ENCODE measurements around the gene NR2E1.

The NR2E1 gene

GRCh38 chr6:108170332-108171290, 4.8 kb downstream of the NR2E1 start:
- in situ Hi-C loops (cut with HindIII; ENCODE audit: low sequenced_read_pairs) = no loop called here

DNA sequence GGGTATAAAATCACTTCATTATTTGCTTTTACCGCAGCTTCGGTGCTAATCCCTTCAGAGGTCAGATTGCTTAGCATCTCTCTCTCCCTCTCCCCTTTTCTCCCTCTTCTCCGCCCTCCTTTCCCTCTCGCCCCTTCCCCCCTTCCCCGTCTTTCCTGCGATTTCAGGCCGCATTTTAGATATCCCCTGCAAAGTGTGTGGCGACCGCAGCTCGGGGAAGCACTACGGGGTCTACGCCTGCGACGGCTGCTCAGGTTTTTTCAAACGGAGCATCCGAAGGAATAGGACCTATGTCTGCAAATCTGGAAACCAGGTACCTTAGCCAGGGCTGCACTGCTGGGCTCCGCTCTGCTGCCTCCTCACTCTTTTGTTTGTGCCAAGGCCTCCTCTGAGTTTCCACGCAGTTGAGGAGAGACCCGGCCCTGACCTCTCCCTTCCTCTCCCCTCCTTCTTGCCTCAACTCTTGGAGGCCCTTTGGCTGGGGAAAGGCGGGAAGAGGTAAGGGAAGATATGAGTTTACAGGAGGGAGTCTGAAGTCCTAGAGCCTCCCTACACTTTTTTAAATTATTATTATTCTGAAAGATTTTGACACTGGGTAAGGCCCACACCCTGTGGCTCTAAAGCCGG, 5.6 kb downstream of the NR2E1 start:
- in situ Hi-C loops (cut with HindIII; ENCODE audit: low sequenced_read_pairs) = no loop called here

GRCh38 chr6:108171918-108172516, 6.2 kb downstream of the NR2E1 start:
- in situ Hi-C loops (cut with HindIII; ENCODE audit: low sequenced_read_pairs) = no loop called here

DNA sequence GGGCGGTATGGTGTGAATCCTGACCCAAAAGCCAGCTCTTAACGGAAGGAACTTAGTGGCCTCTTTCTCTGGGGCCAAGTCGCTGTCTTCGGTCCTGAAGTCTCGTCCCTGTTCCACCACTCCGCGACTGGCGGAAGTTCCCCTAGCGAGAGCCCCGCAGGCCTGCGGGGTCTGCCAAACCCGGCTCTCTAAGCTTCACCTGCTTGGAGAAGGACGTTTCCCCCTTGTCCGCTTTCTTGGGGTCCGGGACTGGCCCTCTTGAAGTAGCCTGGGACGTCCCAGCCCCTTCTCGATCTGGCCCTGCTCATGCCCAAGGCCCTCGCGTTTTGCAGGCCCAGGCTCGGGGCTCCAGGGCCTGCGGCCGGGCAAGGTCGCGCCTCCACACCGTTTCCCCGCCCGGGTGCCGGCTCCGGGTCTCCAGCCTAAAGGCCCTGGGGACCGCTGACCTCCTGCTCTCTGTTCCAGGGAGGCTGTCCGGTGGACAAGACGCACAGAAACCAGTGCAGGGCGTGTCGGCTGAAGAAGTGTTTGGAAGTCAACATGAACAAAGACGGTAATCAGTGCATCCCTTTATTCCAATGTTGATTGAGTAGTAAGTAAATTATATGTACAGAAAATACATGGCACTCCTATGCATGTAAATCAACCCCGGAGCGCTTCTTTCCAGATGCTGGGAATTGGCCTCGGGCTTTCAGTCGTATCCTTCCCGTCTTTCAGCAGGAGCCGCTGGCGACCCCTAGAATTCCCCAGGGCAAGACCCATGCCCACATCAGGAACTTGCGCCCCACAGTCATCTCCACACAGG, 8.8 kb downstream of the NR2E1 start:
- in situ Hi-C loops (cut with HindIII; ENCODE audit: low sequenced_read_pairs) = no loop called here

DNA sequence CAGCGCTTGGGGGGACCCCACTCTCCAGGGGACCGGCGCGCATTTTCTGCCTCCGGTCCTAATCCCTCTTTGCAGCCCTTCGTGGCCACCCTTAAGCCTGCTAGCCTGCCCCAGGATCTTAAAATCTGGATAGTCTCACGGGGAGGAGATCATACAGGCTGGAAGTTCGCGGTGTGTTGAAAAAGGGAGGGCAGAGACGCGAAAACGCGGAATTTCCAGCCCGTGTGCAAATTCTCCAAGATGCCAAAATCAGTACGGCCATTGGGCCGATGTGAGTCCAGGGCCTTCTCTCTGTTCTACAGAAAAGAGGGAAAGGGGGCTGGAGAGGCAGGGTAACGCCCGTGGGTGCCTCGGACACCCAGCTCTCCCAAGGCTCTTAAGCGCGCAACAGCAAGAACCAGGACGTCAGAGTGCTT, 9.4 kb downstream of the NR2E1 start:
- in situ Hi-C loops (cut with HindIII; ENCODE audit: low sequenced_read_pairs) = no loop called here

- in situ Hi-C loops (cut with HindIII; ENCODE audit: low sequenced_read_pairs) = no loop called here
These were observed 9.9 kb downstream of the NR2E1 start for GRCh38 chr6:108175592-108176279.

GRCh38 chr6:108176281-108177089, 10.7 kb downstream of the NR2E1 start:
- in situ Hi-C loops (cut with HindIII; ENCODE audit: low sequenced_read_pairs) = no loop called here

- in situ Hi-C loops (cut with HindIII; ENCODE audit: low sequenced_read_pairs) = no loop called here
These were observed 13.9 kb downstream of the NR2E1 start for GRCh38 chr6:108179741-108180140.

DNA sequence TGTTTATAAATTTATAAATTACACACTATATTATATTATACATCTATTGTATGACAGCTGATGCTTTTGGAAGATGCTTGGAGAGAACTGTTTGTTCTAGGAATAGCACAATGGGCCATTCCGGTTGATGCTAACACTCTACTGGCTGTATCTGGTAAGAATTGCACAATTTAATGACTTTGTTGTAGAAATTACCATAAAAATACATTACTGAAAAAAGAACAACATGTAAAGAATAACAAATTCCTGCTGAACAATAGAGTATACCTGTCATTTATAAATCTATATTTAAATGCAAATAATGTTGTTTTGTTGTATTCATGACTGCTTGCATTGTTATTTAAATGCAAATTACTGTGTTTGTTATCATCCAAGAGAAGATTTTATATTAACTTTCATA, 14.4 kb downstream of the NR2E1 start:
- in situ Hi-C loops (cut with HindIII; ENCODE audit: low sequenced_read_pairs) = no loop called here

GRCh38 chr6:108180776-108181175, 15.0 kb downstream of the NR2E1 start:
- in situ Hi-C loops (cut with HindIII; ENCODE audit: low sequenced_read_pairs) = no loop called here

DNA sequence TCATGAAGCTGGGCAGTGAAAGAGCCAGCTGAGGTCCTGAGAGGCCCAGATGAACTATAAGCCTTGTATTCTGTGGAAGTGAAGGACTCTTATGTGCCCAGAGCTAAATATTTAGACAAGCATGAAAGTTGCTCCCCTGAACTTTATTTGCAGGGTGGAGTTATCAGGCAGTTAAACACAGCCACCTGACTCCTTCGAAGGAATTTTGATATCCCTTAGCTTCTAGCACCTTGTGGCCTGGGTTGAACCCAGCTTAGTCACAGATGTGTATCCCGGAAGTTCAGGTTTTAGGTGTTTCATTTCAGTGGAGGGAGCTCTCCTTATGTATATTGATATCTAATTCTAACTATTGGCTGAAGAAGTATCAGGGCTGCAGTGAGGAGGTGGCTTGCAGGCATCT, 20.4 kb downstream of the NR2E1 start:
- in situ Hi-C loops (cut with HindIII; ENCODE audit: low sequenced_read_pairs) = no loop called here

- in situ Hi-C loops (cut with HindIII; ENCODE audit: low sequenced_read_pairs) = no loop called here
These were observed 21.7 kb downstream of the NR2E1 start for GRCh38 chr6:108187519-108187918.

- in situ Hi-C loops (cut with HindIII; ENCODE audit: low sequenced_read_pairs) = no loop called here
These were observed 27.3 kb downstream of the NR2E1 start for GRCh38 chr6:108193131-108193530.

DNA sequence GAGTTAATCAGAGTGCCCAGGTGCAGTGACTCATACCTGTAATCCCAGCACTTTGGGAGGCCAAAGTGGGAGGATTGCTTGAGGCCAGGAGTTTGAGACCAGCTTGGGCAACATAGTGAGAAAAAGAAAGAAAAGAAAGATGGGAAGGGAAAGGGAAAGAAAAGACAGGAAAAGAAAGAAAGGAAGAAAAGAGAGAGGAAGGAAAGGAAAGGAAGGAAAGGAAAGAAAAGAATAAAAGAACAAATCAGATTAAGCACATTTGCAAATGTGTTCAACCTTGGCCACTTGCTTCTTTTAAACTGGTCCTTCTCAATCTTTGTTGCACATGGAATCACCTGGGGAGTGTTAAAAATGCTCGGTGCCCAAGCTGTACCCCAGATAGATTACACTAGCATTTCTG, 28.0 kb downstream of the NR2E1 start:
- in situ Hi-C loops (cut with HindIII; ENCODE audit: low sequenced_read_pairs) = no loop called here

GRCh38 chr6:108194503-108194902, 28.7 kb downstream of the NR2E1 start:
- in situ Hi-C loops (cut with HindIII; ENCODE audit: low sequenced_read_pairs) = no loop called here

GRCh38 chr6:108195209-108195608, 29.4 kb downstream of the NR2E1 start:
- in situ Hi-C loops (cut with HindIII; ENCODE audit: low sequenced_read_pairs) = no loop called here

DNA sequence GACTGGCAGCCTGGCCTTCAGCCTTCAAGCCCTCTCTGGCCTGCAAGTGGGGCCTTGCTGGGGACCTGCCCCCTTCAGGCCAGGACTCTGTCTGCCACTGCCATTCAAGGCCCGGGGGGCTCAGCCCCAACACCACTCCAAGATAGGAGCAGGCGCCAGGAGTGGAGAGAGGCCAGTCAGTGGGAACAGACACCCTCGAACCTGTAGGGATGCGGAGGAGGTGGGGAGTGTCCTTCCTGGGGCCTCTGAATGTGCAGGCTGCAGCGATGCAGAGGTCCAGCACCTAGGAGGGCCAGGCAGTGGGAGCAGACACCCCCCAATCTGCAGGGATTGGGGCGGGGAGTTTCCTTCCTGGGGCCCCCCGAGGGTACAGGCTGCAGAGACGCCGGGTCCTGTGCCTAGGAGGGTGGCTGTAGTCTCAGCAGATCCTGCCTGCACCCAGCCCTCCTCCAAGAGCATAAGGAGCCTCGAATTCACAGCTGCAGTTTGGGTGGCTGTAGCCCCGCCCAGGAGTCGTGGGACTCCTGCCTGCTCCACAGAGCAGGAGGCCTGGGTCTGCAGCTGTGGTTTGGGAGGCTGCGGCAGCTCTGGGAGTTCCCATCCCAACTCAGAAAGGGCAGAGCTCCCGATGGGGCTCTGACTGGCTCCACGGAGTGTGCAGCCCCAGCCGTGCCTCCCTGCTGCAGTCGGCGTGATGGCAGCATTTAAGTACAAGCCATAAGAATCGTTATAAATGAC, 33.1 kb downstream of the NR2E1 start:
- in situ Hi-C loops (cut with HindIII; ENCODE audit: low sequenced_read_pairs) = no loop called here

- in situ Hi-C loops (cut with HindIII; ENCODE audit: low sequenced_read_pairs) = no loop called here
These were observed 34.4 kb downstream of the NR2E1 start for GRCh38 chr6:108200186-108200585.

DNA sequence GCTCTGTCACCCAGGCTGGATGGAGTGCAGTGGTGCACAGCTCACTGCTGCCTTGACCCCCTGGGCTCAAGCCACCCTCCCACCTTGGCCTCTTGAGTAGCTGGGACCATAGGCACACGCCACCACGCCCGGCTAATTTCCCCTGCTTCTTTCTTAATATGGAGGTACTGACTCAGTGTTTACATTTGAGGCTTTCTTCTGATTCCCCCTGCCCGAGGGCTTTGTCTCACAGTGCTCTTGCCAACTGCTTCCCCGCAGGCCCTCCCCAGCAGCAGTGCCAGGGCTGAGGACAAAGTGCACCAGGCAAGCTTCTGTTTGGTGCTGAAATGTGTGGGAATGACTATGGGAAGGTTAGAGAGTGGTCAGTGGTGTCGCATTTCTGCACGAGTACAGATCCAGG, 34.8 kb downstream of the NR2E1 start:
- in situ Hi-C loops (cut with HindIII; ENCODE audit: low sequenced_read_pairs) = no loop called here

Data from DLD1 (cell line).